ENCODE measurements around the gene KCNC1.

- no peak for TF ChIP-seq CTCF (IDR thresholded peaks at IDR 0.05)
- TF ChIP-seq POLR2AphosphoS5 (IDR thresholded peaks at IDR 0.05; ENCODE audit: low read depth, low read length) = no peak
- no peak for TF ChIP-seq EZH2phosphoT487 (IDR thresholded peaks at IDR 0.05; ENCODE audit: borderline replicate concordance, low read depth)
- TF ChIP-seq MXI1 (IDR thresholded peaks at IDR 0.05; ENCODE audit: low read depth, low read length) = no peak
- no peak for TF ChIP-seq USF2 (IDR thresholded peaks at IDR 0.05; ENCODE audit: borderline replicate concordance, low read depth, low read length)
- TF ChIP-seq USF1 (IDR thresholded peaks at IDR 0.05; ENCODE audit: borderline replicate concordance, low read depth) = no peak
- TF ChIP-seq RAD21 (IDR thresholded peaks at IDR 0.05; ENCODE audit: low read length) = no peak
- TF ChIP-seq RFX5 (IDR thresholded peaks at IDR 0.05; ENCODE audit: low read length) = no peak
- no peak for TF ChIP-seq FOXM1 (IDR thresholded peaks at IDR 0.05; ENCODE audit: low read depth)
- TF ChIP-seq TEAD4 (IDR thresholded peaks at IDR 0.05; ENCODE audit: borderline replicate concordance, insufficient read depth) = no peak
- no peak for TF ChIP-seq REST (IDR thresholded peaks at IDR 0.05; ENCODE audit: low read depth, low read length)
- TF ChIP-seq TAF1 (IDR thresholded peaks at IDR 0.05; ENCODE audit: borderline replicate concordance, low read depth, low read length) = no peak
These were observed 46.5 kb upstream of the KCNC1 start for GRCh38 chr11:17687946-17688670.

All from SK-N-SH (cell line).